K562 (cell line): ENCODE data around the gene MRPS18B. TPM values are rescaled to one million over a fixed set of nuclear protein-coding genes. Genes with fewer than 3 reads are reported as not detected.

ENCODE experiments used
- ARNT ChIP-seq, 2 experiments: fragments of 450-650 bp; IDR thresholded peaks; 2 replicates each; pipeline ENCODE4 v1.6.1; 2016; ENCODE audit warnings: mild to moderate bottlenecking in 1 of 2
- CTCF ChIP-seq, 3 experiments: IDR thresholded peaks in 2 of 3; conservative IDR thresholded peaks in 1 of 3; 2 replicates each; pipeline ENCODE4 v1.5.1; 2011 to 2012; ENCODE audit warnings: low read length in 3 of 3, mild to moderate bottlenecking in 3 of 3, control low read depth in 2 of 3, improper control_type of control experiment in 1 of 3, inconsistent platforms in 1 of 3, low read depth in 1 of 3, mixed read lengths in 1 of 3, moderate library complexity in 1 of 3; ENCODE audit not compliant: insufficient read depth in 2 of 3
- FOXO4 ChIP-seq: fragments of 450-650 bp; formaldehyde crosslinking; IDR thresholded peaks from 2 replicates; pipeline ENCODE4 v1.4.0; 2020; ENCODE audit warnings: mild to moderate bottlenecking, moderate library complexity
- HCFC1 ChIP-seq: IDR thresholded peaks from 2 replicates; pipeline ENCODE4 v1.6.1; 2012; ENCODE audit warnings: low read depth, low read length, improper control_type of control experiment
- IRF1 ChIP-seq: sonication (generic); formaldehyde crosslinking; IDR thresholded peaks from 2 replicates; pipeline ENCODE4 v1.8.0; 2022; ENCODE audit warnings: missing genetic modification reagents, mild to moderate bottlenecking, borderline replicate concordance
- MAFF ChIP-seq: IDR thresholded peaks from 2 replicates; pipeline ENCODE4 v1.6.1; 2012; ENCODE audit warnings: low read length, improper control_type of control experiment
- MLX ChIP-seq, 2 experiments: fragments of 450-650 bp in 1 of 2; sonication (generic) in 1 of 2; formaldehyde crosslinking; conservative IDR thresholded peaks; 2 replicates each; pipeline versions ENCODE4 v1.4.0 to v1.8.1; 2020 to 2022; ENCODE audit warnings: mild to moderate bottlenecking in 1 of 2, missing genetic modification reagents in 1 of 2
- OTX1 ChIP-seq: fragments of 450-650 bp; formaldehyde crosslinking; IDR thresholded peaks from 2 replicates; pipeline ENCODE4 v1.4.0; 2022; ENCODE audit warnings: mild to moderate bottlenecking
- RBM34 ChIP-seq: fragments of 200-400 bp; formaldehyde crosslinking; IDR thresholded peaks from 2 replicates; pipeline ENCODE4 v1.6.1; 2018; ENCODE audit warnings: low read length, borderline replicate concordance; ENCODE audit not compliant: insufficient read depth
- SETDB1 ChIP-seq: IDR thresholded peaks from one replicate; pipeline ENCODE4 v1.6.1; 2012; ENCODE audit warnings: low read length, control low read depth, inconsistent platforms
- SMAD3 ChIP-seq: fragments of 450-650 bp; formaldehyde crosslinking; conservative IDR thresholded peaks from 2 replicates; pipeline ENCODE4 v1.4.0; 2020; ENCODE audit warnings: mild to moderate bottlenecking
- SNIP1 ChIP-seq: fragments of 450-650 bp; IDR thresholded peaks from 2 replicates; pipeline ENCODE4 v1.7.1; 2017; ENCODE audit warnings: low read depth, mild to moderate bottlenecking
- SUPT5H ChIP-seq: fragments of 450-650 bp; IDR thresholded peaks from 2 replicates; pipeline ENCODE4 v1.6.1; 2016
- WHSC1 ChIP-seq: IDR thresholded peaks from one replicate; pipeline ENCODE4 v1.6.1; 2012; ENCODE audit warnings: low read length, control low read depth, inconsistent platforms
- ZEB2 ChIP-seq: fragments of 450-650 bp; IDR thresholded peaks from 2 replicates; pipeline ENCODE4 v1.6.1; 2016
- ZFPM2 ChIP-seq: fragments of 250-450 bp; sonication (Bioruptor Pico); IDR thresholded peaks from 2 replicates; pipeline ENCODE4 v1.5.1; 2022; ENCODE audit warnings: mild to moderate bottlenecking
- ZKSCAN1 ChIP-seq: fragments of 150-350 bp; IDR thresholded peaks from 2 replicates; pipeline ENCODE4 v1.6.1; 2016; ENCODE audit warnings: low read depth, low read length
- ZKSCAN3 ChIP-seq: fragments of 250-450 bp; sonication (Bioruptor Pico); IDR thresholded peaks from 2 replicates; pipeline ENCODE4 v1.4.0; 2020
- ZNF143 ChIP-seq: sonication (generic); formaldehyde crosslinking; IDR thresholded peaks from 2 replicates; pipeline ENCODE4 v1.9.0; 2022; ENCODE audit warnings: mild to moderate bottlenecking, missing genetic modification reagents
- ZNF280A ChIP-seq: fragments of 450-650 bp; IDR thresholded peaks from 2 replicates; pipeline ENCODE4 v1.6.1; 2018; ENCODE audit warnings: mild to moderate bottlenecking, low read depth; ENCODE audit not compliant: partially characterized antibody
- ZNF408 ChIP-seq: fragments of 250-450 bp; sonication (Bioruptor Pico); IDR thresholded peaks from 2 replicates; pipeline ENCODE4 v1.4.0; 2020; ENCODE audit warnings: low read depth, mild to moderate bottlenecking, moderate library complexity
- ZNF445 ChIP-seq: fragments of 250-450 bp; sonication (Bioruptor Pico); IDR thresholded peaks from 2 replicates; pipeline ENCODE4 v1.4.0; 2020; ENCODE audit warnings: low read depth, mild to moderate bottlenecking, moderate library complexity
- polyA plus RNA-seq, 8 experiments: library from polyadenylated mRNA; depleted of rRNA in 4 of 8; stranded (reverse) in 5 of 8; unstranded in 3 of 8; fragments of >200 nt; fragmentation: Nextera tagmentation in 2 of 8; fragmentation: Illumina TruSeq in 1 of 8; extraction: Ambion mirVana in 2 of 8; extraction: Trizol in 1 of 8; gene quantifications; 2 replicates each; pipeline versions ENCODE4 v1.2.1 to v1.2.3, GENCODE V29; 2011 to 2014; ENCODE audit warnings: inconsistent platforms in 1 of 8, missing spikeins in 1 of 8
- total RNA-seq, 7 experiments: library from RNA; depleted of rRNA in 6 of 7; stranded (reverse); fragments of >200 nt in 6 of 7; fragmentation: Illumina TruSeq in 2 of 7; extraction: Trizol in 2 of 7; gene quantifications; 2 replicates each; pipeline versions ENCODE4 v1.2.1 to v1.2.3, GENCODE V29; 2011 to 2021; ENCODE audit warnings: low replicate concordance in 1 of 7

MRPS18B gene
- total and polyA plus RNA-seq, 9 of the 15 experiments (the other 6 are each of a cell fraction or from before 2014, with no cell fraction given), result 132 to 383 (median 178) TPM

GRCh38 chr6:30647242-30648116 lies 29.8 kb downstream of the MRPS18B start (continued):
- TF ChIP-seq ZKSCAN1 (no peak; the same call in 1 of the 2 replicates), OTX1 (CRISPR knock-in tag) (no peak), WHSC1 (no peak), SETDB1 (no peak), HCFC1 (peak; percentile 41; the same call in 1 of the 2 replicates), SMAD3 (no peak), ARNT (IDR thresholded peaks at IDR 0.05) (no peak), IRF1 (no peak), ZEB2 (peak; percentile 80), MAFF (no peak), ZNF445 (CRISPR knock-in tag) (no peak), ZKSCAN3 (no peak), CTCF (IDR thresholded peaks at IDR 0.05 in 2 of 3, conservative IDR thresholded peaks at IDR 0.05 in 1 of 3; ENCODE audit: insufficient read depth in 2 of 3, low read depth in 1 of 3, low read length in 3 of 3) (no peak), SNIP1 (no peak), SUPT5H (peak; percentile 85), ZNF143 (CRISPR knock-in tag) (peak; percentile 54; the same call in 1 of the 2 replicates), MLX (CRISPR knock-in tag; conservative IDR thresholded peaks at IDR 0.05) (no peak), ZNF280A (no peak), ZFPM2 (CRISPR knock-in tag) (no peak), ZNF408 (CRISPR knock-in tag) (no peak), RBM34 (peak; percentile 53; the same call in 1 of the 2 replicates), FOXO4 (CRISPR knock-in tag) (no peak; the same call in 1 of the 2 replicates)
